HG03196 (cell line): ENCODE results near the gene SGTA.

ENCODE experiments used
- ATAC-seq: cut with Tn5 transposase; IDR thresholded peaks from one replicate; pipeline ENCODE4 v1.9.1; 2021; ENCODE audit not compliant: unreplicated experiment

The SGTA gene

DNA sequence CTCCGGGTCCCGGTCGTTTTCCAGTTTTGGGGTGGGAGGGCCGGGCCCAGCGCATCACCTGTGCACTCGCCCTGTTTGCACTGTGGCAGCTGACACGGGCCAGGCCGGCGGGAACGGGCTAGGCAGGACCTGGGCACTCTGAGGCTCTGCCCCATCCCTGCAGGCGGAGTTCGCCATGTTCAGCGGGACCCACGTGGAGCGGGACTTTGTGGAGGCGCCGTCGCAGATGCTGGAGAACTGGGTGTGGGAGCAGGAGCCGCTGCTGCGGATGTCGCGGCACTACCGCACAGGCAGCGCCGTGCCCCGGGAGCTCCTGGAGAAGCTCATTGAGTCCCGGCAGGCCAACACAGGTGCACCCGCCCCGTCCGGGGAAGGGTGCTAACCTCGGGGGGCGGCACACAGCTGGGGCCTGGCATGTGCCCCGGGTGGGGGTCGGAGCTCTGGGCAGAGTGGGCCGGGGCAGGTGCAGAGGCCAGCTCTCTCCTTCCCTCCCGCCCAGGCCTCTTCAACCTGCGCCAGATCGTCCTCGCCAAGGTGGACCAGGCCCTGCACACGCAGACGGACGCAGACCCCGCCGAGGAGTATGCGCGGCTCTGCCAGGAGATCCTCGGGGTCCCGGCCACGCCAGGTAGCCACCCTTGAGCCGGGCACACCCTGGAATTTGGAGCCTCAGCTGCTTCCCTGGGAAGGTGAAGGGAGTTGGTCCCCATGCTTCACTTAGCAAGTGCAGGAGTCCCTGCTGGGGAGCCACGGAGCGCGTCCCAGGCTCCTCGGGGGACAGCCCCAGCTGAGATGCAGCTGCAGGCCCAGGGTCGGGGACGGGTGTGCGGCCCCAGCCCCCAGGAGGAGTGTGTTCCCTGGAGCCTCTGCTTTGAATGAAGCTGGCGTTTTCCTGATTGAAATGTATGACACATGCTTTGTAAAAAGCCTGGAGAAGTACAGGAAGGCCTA is 27.3 kb upstream of the SGTA start:
- no peak for ATAC-seq

DNA sequence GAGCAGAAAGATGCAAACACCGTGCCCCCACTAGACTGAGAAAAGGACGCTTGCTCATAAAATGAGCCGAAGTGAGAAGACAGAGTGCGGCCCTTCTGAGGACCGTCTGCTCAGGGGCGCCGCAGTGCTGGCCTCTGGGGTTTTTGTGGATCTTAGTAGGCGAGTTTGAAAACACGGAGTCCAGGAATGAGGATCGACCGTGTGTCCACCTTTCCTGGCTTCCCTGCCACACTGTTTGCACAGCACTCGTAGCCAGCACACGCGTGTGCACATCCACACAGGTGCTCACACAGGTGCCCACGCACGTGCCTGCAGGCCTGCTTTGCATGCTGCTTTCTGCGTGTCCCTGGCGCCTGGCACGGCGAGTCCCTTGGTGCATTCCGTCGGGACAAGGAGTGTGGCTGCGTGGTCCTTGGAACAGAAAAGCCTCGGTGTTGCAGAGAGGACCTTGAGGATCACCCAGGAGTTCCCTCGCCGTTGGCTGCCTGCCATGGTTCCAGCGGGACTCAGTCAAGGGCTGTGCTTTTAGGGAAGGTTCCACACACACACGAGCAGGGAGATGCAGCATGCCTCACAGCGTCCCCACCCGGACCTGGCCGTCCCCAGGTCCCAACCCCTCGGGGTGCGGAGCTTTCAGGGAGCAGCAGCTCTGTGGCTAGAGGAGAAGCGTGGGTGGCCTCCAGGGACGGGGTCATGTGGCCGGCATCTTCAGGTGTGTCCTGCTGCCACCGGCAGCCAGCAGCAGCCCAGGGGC is 26.5 kb upstream of the SGTA start:
- ATAC-seq = no peak

DNA sequence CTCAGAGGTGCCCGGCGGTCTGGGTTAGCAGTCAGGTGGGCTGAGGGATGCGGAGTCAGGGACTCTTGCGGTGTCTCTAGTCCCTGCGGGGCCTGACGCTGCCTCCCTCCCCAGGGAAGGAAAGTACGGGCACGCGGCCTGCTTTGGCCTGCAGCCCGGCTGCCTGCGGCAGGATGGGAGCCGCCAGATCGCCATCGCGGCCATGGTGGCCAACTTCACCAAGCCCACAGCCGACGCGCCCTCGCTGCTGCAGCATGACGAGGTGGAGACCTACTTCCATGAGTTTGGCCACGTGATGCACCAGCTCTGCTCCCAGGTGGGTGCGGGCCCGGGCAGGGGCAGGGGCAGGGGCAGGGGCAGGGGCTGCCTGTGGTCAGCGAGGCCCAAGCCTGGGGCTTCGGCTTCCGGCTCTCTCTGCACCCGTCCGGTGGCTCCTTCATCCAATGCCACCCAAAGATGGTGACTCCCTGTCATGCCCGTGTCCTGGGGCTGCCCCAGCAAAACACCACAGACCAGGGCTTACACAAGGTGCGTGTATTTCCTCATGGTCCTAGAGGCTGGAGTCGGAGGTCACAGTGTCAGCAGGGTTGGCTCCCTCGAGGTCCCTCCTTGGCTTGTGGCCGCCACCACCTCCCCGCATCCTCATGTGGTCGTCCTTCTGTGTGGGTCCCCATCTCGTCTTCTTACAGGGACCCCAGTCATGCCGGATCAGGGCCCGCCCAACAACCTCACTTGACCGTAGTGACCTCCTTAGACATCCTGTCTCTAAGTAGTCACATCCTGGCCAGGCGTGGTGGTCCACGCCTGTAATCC is 25.3 kb upstream of the SGTA start:
- no peak for ATAC-seq

DNA sequence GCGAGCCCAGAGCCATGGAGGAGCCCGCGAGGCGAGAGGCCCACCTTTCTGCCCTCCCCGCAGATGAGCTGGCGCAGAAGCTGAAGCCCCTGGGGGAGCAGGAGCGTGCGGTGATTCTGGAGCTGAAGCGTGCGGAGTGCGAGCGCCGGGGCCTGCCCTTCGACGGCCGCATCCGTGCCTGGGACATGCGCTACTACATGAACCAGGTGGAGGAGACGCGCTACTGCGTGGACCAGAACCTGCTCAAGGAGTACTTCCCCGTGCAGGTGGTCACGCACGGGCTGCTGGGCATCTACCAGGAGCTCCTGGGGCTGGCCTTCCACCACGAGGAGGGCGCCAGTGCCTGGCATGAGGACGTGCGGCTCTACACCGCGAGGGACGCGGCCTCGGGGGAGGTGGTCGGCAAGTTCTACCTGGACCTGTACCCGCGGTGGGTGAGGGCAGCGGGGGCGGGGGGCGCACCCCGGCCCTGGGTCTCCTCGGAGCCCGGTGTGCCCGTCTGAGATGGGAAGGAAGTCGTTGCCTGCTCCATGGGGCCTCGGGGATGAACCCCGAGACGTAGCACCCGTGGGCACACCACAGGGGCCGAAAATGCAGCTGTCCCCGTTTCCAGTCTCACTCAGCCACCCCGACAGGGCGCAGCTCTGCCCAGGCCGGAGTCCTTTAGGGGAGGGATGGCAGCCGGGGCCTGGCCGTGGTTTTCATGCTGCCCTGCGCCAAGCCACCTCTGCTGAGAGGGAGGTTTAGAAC is 24.5 kb upstream of the SGTA start:
- ATAC-seq = no peak

DNA sequence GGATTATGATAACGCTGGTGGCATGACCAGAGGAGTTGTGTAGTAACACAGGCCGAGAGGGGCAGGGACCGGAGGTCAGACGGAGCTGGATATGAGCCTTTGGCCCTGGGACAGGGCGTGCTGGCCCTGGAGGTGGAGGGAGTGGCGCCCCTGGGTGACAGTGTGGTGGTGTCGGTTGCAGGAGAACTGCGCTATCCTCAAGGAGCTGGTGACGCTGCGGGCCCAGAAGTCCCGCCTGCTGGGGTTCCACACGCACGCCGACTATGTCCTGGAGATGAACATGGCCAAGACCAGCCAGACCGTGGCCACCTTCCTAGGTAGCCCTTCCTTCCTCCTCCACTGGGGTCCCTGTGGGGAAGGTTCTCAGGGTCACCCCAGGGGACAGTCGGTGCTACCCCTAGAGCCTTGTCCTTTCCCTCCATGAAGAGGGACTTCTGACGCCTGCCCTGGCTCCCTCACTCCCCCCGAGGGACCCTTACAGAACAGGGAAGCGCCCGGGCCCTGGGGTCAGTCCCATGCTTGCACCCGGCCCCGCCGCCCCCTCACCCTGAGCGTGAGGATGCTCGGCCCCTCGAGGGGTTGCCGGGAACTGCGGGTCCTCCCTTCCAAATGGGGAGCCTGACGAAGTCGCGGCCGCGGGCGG is 23.8 kb upstream of the SGTA start:
- ATAC-seq = no peak

DNA sequence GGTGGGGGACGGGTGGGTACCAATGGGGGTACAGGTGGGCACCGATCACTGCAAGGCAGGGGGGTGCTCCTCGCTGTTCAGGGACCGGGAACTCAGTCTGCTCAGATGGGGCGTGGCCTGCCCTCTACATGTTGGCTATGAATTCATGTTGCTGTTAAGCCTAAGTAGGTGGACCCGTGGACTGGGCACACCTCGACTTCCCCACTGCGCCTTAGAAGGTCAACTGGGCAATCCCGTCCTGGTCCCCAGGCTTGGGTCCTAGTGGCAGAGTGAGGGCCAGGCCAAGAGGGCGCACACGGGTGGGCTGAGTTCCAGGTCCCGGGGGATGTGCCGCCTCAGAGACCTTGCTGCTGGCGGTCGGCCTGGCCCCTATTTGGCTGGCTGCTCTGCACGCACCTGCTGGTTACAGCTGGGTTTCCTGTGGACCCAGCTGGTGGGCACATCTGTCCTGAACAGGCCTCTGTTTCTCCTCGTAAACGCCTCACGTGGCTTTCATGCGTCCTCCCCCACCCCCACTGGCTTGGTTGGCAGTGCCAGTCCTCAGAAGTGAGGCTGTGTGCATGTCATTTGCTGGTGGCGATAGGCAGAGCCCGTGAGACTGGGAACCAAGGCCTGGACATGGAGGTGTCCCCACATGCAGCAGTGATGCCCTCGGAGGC is 23.0 kb upstream of the SGTA start:
- ATAC-seq = no peak

DNA sequence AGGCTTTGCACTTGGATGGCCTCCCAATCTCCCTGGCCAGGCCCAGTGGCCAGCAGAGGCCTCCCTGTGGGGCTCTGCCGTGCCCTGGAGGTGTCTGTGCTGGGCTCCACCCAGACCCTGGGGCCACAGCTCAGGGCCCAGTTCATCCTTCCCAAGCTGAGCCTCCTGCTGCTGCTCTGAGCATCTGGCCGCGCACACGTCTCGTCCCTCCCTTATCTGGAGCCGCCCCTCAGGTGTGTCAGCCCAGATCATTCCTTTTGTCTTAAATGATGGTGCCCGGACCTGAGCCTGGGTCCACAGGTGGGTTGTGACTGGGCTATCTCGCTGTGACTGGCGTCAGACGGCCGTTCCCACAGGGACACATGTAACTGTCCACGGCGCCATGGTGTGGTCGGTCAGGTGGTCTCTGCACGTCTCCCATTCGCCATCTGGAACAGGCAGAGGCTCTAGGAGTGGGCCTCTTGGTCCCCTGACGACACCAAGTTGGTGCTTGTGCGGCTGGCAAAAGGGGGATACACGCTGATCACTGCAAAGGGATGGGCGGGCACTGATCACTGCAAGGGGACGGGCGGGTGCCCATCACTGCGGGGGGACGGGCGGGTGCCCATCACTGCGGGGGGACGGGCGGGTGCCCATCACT is 22.3 kb upstream of the SGTA start:
- ATAC-seq = no peak

DNA sequence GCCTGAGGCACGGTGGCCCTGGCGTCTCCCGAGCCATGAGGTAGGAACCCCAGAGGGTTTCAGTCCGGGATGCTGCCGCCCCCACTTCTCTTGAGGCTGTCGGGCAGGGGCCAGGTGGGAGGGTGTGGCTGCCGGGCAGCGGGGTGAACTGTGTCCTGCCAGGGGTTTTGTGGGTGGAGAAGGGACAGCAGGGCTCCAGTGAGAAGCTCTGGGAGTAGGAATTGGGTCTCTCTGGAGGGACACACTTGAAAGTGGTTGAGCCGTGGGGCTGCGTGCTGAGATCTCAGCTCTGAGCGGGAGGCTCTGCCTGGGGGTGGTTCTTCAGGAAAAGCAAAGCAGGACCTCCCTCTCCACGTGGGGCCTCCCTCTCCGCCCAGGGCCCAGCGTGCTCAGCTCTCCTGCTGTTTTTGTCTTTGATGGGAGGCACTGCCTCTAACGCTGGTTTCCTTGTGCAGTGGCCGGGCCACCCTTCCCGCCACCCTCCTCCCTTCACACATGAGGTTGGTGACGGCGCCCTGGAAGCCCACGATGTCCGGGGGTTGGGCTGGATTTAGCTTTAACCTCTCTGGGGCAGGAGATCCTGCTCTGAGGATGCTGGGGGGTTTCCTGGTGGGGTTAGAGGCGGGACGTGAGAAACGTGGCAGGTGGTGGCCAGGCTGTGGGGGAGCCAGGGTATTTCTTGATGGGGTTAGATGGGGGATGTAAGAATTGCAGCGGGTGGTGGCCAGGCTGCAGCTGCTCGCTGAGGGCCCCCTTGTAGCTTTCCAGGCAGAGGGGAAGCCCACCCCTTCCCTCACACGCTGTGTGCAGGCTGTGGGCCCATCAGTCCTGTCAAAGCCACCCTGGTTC is 21.3 kb upstream of the SGTA start:
- no peak for ATAC-seq

DNA sequence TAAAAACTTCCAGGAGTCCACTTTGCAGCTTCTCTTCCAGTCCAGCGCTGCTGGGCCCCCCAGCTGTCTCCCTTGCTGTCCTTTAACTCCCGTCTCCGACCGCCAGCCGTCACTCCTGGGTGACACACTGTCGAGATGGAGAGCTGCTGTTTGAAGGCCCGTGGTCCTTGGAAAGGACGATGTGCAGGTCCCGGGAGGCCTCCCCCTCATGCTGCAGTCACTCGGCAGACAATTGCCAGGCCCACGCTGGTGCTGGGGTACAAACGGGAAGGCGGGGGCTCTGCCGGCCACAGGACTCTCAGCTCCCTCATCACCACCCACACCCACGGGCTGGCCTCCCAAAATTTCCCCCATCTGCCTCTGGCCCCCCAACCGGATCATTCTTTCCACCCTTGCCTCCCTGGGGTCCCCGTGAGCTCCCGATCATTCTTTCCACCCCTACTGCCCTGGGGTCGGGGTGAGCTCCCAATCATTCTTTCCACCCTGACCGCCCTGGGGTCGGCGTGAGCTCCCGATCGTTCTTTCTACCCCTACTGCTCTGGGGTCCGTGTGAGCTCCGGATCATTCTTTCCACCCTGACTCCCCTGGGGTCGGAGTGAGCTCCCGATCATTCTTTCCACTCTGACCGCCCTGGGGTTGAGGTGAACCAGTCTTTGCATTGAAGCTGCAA is 20.5 kb upstream of the SGTA start:
- no peak for ATAC-seq

DNA sequence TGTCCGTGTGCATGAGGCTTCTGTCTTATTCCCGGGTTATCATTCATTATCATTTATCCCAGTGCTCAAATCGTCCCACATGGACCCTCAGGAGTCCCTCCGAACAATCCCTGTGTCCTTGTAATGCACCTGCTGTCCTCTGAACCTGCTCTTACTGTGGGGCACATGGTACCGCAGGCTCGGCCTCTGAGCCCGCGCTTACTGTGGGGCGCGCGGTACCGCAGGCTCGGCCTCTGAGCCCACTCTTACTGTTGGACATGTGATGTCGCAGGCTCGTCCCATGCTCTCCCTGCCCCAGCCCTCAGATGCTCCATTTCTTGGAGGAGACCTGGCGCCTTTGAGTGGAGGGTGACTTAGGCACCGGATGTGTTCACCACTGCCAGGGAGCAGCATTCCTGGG is 19.8 kb upstream of the SGTA start:
- ATAC-seq = no peak

DNA sequence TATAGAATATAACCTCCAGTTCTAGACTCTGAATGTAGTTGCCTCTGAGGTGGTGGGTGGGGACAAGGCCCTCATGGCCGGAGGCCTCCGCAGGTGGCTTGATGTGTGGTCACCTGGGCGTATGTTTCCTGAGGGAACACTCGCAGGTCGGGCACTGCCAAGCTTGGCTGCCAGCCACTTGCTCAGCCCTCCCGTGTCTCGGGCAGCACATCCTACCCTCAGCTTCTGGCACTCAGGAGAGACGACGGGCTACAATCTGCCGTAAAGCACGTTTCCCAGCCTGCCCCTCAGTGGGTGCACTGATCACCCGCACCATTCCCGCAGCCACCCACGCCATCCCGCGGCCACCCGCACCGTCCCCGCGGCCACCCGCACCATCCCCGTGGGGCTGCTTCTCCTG is 17.4 kb upstream of the SGTA start:
- ATAC-seq = no peak

DNA sequence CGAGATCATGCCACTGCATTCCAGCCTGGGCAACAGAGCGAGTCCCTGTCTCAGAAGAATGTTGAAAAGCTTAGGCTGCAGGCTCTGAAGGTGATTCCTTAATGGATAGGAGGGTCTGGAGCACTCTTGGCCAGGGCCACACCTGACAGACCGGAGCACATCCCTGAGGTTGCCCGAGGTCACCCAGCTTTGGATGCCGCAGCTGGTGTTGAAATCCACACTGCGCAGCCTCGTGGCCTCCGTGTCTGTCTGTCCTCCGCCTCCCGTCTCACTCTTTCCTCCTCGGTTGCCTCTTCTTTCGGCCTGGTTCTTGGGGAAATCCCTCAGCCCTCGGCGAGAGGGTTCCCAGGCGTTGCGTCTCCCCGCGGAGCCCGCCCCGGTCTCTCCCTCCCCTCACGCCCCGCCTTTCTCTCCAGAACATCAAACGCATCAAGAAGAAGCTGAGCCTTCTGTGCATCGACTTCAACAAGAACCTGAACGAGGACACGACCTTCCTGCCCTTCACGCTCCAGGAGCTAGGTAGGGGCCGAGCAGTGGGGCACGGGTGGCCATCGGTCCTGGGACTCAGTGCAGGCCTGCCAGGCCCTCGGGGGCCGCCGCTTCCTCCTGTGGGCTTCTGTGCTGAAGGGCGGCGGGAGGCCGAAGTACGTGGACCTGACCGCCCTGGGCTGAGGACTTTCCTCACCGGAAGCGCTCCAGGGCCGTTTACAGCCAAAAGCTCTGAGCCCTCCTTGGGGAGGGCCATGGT is 16.4 kb upstream of the SGTA start:
- no peak for ATAC-seq

DNA sequence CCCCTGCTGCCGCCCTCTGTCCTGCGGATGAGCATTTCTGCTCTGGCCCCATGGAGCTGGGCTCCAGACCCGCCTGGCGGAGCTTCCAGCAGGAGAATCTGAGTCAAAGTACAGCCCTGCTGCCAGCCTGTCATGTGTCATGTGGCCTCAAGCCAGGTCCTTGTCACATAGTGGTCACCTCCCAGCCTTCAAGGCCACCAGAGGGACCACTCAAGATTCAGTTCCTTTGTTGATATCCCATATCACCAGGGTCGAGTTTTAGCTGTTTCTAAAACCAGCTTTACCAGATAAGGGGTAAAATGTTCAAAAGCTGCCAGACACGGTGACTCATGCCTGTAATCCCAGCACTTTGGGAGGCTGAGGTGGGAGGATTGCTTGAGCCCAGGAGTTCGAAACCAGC is 15.7 kb upstream of the SGTA start:
- no peak for ATAC-seq

DNA sequence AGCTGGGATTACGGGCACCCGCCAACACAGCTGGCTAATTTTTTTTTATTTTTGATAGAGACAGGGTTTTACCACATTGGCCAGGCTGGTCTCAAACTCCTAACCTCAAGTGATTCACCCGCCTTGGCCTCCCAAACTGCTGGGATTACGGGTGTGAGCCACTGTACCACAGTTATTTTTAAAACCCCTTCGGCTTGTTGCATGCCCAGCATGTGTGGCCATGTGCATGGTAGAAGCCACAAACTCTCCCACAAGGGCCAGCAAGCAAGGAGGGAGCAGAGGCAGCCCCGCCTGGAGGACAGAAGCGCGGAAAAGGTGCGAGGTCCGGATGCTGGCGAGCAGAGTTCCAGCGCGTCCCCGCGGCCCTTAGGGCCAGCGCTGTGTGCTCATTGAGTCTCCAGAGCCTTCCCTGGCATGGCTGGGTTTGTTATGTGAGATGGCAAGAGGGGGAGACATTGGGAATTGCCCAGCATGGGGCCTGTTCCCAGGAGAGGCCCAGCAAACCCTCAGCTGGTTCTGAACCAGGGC is 15.1 kb upstream of the SGTA start:
- no peak for ATAC-seq

DNA sequence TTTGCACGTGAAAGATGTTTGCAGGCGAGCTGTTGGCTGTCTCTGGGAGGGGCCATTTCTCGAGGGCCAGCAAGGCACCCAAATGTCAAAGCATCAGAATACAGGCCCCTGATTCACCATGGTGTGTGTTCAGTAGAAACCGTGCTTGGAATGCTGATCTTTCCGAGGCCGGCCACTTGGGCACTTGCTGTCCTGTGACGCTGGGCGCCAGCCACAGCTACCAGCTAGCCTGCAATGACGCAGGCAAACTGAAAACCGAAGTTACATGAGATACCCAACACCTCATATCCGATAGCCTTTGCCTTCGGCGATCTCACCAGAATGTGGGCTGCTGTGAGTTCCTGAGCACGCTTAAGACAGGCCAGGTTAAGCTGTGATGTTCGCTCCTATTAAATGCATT is 14.2 kb upstream of the SGTA start:
- no peak for ATAC-seq

DNA sequence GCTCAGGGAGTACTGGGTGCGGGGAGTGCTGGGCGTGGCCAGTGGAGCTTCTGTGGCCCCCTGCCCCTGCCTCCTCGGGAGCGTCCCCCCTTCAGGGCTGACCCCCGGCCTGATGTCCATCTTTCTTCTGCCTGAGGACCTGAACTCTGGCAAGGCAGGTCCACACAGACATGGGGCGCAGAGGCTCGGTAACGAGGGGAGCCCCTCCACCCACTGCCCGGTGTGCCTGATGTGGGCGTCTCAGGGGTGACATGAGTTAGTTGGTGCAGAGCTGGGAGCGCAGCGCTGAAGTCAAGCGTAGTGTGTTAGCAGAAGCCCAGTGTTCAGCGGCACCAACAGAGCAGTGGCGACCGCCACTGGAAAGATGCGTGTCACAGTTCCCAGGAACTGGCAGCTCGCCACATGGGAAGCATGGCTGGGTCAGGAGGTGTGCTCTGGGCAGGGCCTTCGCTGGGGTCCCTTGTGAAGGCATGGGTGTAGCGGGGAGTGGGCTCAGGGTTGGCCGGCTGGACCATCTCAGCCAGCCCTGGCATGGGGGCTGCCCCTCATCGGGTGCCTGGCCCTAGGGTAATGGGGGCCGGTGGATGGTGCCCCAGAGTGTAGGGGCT is 13.7 kb upstream of the SGTA start:
- ATAC-seq = no peak
